Upper lobe of left lung (tissue), 6 donors: Measurements from ENCODE around the gene ZMYND11. TPM values are rescaled to one million over a fixed set of nuclear protein-coding genes. Genes with fewer than 3 reads are reported as not detected.
A peak's percentile ranks its signal among the peaks of the same experiment; 100 is the strongest.

Experiments
- ATAC-seq, 2 donors: fragments of 200-7000 bp; cut with Tn5 transposase; one replicate each; pipeline ENCODE4 v1.9.1; 2022; ENCODE audit warnings: mild to moderate bottlenecking in 2 of 2, moderate library complexity in 2 of 2; ENCODE audit not compliant: low FRiP score in 2 of 2
- DNase-seq, 2 donors: peaks; one replicate each; pipeline ENCODE4 v3.0.0-alpha.2; 2019 to 2020
- H3K27ac ChIP-seq, 4 donors: fragments of 200-600 bp; sonication (generic); one replicate each; pipeline ENCODE4 v1.5.1; 2016 to 2019
- H3K27me3 ChIP-seq, 4 donors: fragments of 200-600 bp; sonication (generic); one replicate each; pipeline ENCODE4 v1.5.1; 2017 to 2019
- H3K36me3 ChIP-seq, 4 donors: fragments of 200-600 bp; sonication (generic); one replicate each; pipeline ENCODE4 v1.5.1; 2016 to 2019
- H3K4me1 ChIP-seq, 4 donors: fragments of 200-600 bp; sonication (generic); one replicate each; pipeline ENCODE4 v1.5.1; 2018 to 2019
- H3K4me3 ChIP-seq, 4 donors: fragments of 200-600 bp; sonication (generic); one replicate each; pipeline ENCODE4 v1.5.1; 2017 to 2019; ENCODE audit warnings: mild to moderate bottlenecking in 2 of 4, moderate library complexity in 1 of 4
- H3K9me3 ChIP-seq, 4 donors: fragments of 200-600 bp; sonication (generic); one replicate each; pipeline ENCODE4 v1.5.1; 2018 to 2019
- EP300 ChIP-seq, 4 donors: sonication (generic); formaldehyde crosslinking; IDR thresholded peaks; one replicate each; pipeline ENCODE4 v1.5.1; 2017; ENCODE audit warnings: antibody characterized with exemption in 4 of 4, control low read depth in 2 of 4
- POLR2A ChIP-seq, 4 donors: fragments of 450-650 bp; IDR thresholded peaks; one replicate each; pipeline ENCODE4 v1.5.1; 2016 to 2017; ENCODE audit warnings: antibody characterized with exemption in 4 of 4, mild to moderate bottlenecking in 2 of 4
- POLR2AphosphoS5 ChIP-seq, 2 donors: sonication (generic); formaldehyde crosslinking; IDR thresholded peaks; one replicate each; pipeline ENCODE4 v1.5.1; 2017; ENCODE audit warnings: antibody characterized with exemption in 2 of 2
- WGBS, 2 donors: methylation state at CpG; one replicate each; pipeline ENCODE4 v1.1.5; 2017 to 2018; 5-methylcytosine and 5-hydroxymethylcytosine counted together
- total RNA-seq, 6 donors: library from RNA; depleted of rRNA in 4 of 6; stranded (reverse); fragments of >200 nt in 4 of 6; gene quantifications; one replicate each; pipeline versions ENCODE4 v1.1.0 to v1.2.1, GENCODE V29; 2016 to 2021
- TF ChIP-seq, protein P1 (sequence below), 6 experiments: fragments of 450-650 bp in 4 of 6; fragments of 200-600 bp in 2 of 6; sonication (generic) in 2 of 6; IDR thresholded peaks; one replicate each; pipeline ENCODE4 v1.5.1; 2016 to 2019; ENCODE audit warnings: antibody characterized with exemption in 6 of 6
- donor health status: DM: no; HTN: no; CAD: no; lungs with moderate emphysema.
- donor health status: DM: no; HTN: yes; CAD: no; lungs with severe emphysema.

Gene ZMYND11
- total RNA-seq, 6 donors from 2014 or later, result 46.1 to 76.5 (median 63.4) TPM

DNA sequence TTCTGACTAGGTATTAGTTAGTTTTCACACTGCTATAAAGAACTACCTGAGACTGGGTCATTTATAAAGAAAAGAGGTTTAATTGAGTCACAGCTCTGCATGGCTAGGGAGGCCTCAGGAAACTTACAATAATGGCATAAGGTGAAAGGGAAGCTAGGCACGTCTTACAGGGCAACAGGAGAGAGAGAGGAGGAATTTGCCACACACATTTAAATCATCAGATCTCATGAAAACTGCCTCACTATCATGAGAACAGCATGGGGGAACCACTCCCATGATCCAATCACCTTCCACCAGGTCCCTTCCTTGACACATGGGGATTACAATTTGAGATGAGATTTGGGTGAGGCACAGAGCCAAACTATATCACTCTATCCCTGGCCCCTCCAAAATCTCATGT, 40.6 kb upstream of the ZMYND11 start:
- Histone ChIP-seq H3K27ac (no peak overlapping the region), H3K27me3 (no peaks in the 10 kb centered on the region), H3K36me3 (no peaks in the 10 kb centered on the region), H3K4me3 (no peak overlapping the region), H3K9me3 (peaks cover 3 to 23% (median 17%) of the 10 kb centered on the region in 4 donors), H3K4me1 (no peaks in the 10 kb centered on the region)
- WGBS, 2 donors, result 24 to 50% methylated on average over 1 of the region's 1 CpG
- TF ChIP-seq, protein P1, sequence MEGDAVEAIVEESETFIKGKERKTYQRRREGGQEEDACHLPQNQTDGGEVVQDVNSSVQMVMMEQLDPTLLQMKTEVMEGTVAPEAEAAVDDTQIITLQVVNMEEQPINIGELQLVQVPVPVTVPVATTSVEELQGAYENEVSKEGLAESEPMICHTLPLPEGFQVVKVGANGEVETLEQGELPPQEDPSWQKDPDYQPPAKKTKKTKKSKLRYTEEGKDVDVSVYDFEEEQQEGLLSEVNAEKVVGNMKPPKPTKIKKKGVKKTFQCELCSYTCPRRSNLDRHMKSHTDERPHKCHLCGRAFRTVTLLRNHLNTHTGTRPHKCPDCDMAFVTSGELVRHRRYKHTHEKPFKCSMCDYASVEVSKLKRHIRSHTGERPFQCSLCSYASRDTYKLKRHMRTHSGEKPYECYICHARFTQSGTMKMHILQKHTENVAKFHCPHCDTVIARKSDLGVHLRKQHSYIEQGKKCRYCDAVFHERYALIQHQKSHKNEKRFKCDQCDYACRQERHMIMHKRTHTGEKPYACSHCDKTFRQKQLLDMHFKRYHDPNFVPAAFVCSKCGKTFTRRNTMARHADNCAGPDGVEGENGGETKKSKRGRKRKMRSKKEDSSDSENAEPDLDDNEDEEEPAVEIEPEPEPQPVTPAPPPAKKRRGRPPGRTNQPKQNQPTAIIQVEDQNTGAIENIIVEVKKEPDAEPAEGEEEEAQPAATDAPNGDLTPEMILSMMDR (IDR thresholded peaks at IDR 0.05), result no peak
- TF ChIP-seq EP300 (IDR thresholded peaks at IDR 0.05), result no peak
- no peak for TF ChIP-seq POLR2A (IDR thresholded peaks at IDR 0.05)
- no peak for TF ChIP-seq POLR2AphosphoS5 (IDR thresholded peaks at IDR 0.05)
- ATAC-seq (no peak), DNase-seq (no peak)

DNA sequence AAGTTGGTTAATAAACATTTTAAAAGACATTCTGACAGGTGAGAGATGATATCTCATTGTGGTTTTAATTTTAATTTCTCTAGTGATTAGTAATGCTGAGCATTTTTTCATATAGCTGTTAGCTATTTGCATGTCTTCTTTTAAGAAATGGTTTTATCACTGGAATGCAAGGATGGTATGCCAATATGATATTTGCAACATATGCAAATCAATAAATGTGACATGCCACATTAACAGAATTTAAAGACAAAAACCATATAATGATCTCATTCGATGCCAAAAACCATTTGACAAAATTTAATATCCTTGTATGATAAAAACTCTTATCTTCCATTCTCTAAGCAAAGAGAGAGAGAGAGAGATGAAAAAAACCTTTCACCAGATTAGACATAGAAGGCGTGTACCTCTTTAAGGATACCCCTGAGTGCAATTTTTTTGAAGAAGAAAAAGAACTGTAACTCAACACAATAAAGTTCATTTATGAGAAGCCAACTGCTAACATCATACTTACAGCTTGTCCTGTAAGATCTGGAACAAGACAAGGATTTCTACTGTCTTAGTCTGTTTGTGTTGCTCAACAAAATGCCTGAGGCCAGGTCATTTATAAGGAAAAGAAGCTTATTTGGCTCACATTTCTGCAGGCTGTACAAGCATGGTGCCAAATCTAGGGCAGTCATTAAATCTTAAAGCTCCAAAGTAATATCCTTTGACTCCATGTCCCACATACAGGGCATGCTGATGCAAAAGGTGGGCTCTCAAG, 39.7 kb upstream of the ZMYND11 start:
- no peaks in the 10 kb centered on the region for H3K27me3 ChIP-seq
- peaks cover 3 to 23% (median 17%) of the 10 kb centered on the region in 4 donors for H3K9me3 ChIP-seq
- ATAC-seq (no peak), DNase-seq (no peak)
- no peak overlapping the region for H3K4me3 ChIP-seq
- no peaks in the 10 kb centered on the region for H3K36me3 ChIP-seq
- no peaks in the 10 kb centered on the region for H3K4me1 ChIP-seq
- 53 to 78% methylated on average over 2 of the region's 2 CpGs for WGBS, 2 donors
- no peak overlapping the region for H3K27ac ChIP-seq
- TF ChIP-seq POLR2AphosphoS5 (IDR thresholded peaks at IDR 0.05) (no peak), EP300 (IDR thresholded peaks at IDR 0.05) (no peak), POLR2A (IDR thresholded peaks at IDR 0.05) (no peak)
- TF ChIP-seq, protein P1 (IDR thresholded peaks at IDR 0.05), result no peak

DNA sequence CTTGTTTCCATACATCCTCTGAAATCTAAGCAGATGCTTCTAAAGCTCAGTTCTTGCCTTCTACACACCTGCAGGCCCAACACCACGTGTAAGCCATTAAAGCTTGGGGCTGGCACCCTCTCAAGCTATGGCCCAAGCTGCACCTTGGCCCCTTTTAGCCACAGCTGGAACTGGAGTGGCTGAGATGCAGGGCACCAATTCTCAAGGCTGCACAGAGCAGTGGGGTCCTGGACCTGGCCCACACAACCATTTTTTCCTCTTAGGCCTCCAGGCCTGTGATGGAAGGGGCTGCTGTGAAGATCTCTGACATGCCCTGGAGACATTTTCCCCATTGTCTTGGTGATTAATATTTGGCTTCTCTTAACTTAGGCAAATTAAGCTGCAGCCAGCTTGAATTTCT, 38.8 kb upstream of the ZMYND11 start:
- Histone ChIP-seq H3K9me3 (peaks cover 3 to 23% (median 17%) of the 10 kb centered on the region in 4 donors), H3K4me3 (no peak overlapping the region), H3K27ac (no peak overlapping the region), H3K27me3 (no peaks in the 10 kb centered on the region), H3K36me3 (no peaks in the 10 kb centered on the region), H3K4me1 (no peaks in the 10 kb centered on the region)
- 31% methylated on average over 1 of the region's 1 CpG; no CpG with 5 or more reads in 1 of the 2 donors for WGBS, 2 donors
- DNase-seq (no peak), ATAC-seq (no peak)
- TF ChIP-seq POLR2A (IDR thresholded peaks at IDR 0.05) (no peak), POLR2AphosphoS5 (IDR thresholded peaks at IDR 0.05) (no peak), EP300 (IDR thresholded peaks at IDR 0.05) (no peak)
- TF ChIP-seq, protein P1 (IDR thresholded peaks at IDR 0.05), result no peak

DNA sequence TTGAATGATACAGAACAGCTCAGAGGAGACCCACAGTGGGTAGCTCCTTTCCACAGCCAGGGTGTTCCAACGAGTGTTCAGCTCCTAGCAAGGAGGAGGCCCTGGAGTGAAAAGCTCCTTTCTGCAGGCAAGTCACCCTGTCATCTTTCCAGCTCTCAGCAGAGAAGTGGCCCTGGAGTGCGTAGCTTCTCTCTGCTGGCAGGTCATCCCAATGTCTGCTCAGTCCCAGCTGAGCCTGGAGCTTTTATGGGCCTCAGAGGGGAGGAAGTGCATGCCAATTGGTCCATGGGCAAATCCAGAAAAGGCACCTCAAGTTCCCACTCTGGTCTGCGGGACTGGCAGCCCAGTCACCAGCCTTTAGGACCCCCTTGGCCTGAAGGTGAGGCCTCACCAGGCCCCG, 30.8 kb upstream of the ZMYND11 start:
- H3K36me3 ChIP-seq, result no peaks in the 10 kb centered on the region
- H3K4me1 ChIP-seq, result no peaks in the 10 kb centered on the region
- H3K4me3 ChIP-seq, result no peak overlapping the region
- H3K27ac ChIP-seq, result no peak overlapping the region
- 88 to 93% methylated on average over 1 to 2 of the region's 4 CpGs for WGBS, 2 donors
- no peaks in the 10 kb centered on the region for H3K27me3 ChIP-seq
- TF ChIP-seq, protein P1 (IDR thresholded peaks at IDR 0.05), result no peak
- TF ChIP-seq POLR2A (IDR thresholded peaks at IDR 0.05) (no peak), EP300 (IDR thresholded peaks at IDR 0.05) (no peak), POLR2AphosphoS5 (IDR thresholded peaks at IDR 0.05) (no peak)
- ATAC-seq, result peak in 1 of 2 donors; percentile 26
- no peaks in the 10 kb centered on the region for H3K9me3 ChIP-seq
- no peak for DNase-seq
